ENCODE measurements around the gene WNT3A. TPM values are rescaled to one million over a fixed set of nuclear protein-coding genes. Genes with fewer than 3 reads are reported as not detected.

Gene WNT3A
- total and polyA plus RNA-seq, 9 donors: not detected

GRCh38 chr1:228013935-228014930, 7.4 kb downstream of the WNT3A start:
- DNase-seq: peak in 3 of 5 donors; percentile 14 to 43 (median 23)
- no peak overlapping the region for H3K4me3 ChIP-seq
- intact Hi-C loops (cut with DNase I): no loop called here
- 61 to 72% (median 65%) methylated on average over 20 to 21 of the region's 21 CpGs for whole genome bisulfite sequencing, 3 donors
- TF ChIP-seq POLR2A (IDR thresholded peaks at IDR 0.05): no peak
- no peak for TF ChIP-seq CTCF (IDR thresholded peaks at IDR 0.05)
- no peak for TF ChIP-seq EP300 (IDR thresholded peaks at IDR 0.05)
- H3K4me1 ChIP-seq (ENCODE audit: insufficient read depth): no peaks in the 10 kb centered on the region
- no peaks in the 10 kb centered on the region for H3K36me3 ChIP-seq
- H3K9me3 ChIP-seq: no peaks in the 10 kb centered on the region
- H3K27ac ChIP-seq: no peak overlapping the region
- no peaks in the 10 kb centered on the region for H3K27me3 ChIP-seq

- WGBS, 3 donors: 65 to 77% (median 71%) methylated on average over 17 to 21 of the region's 21 CpGs
- H3K27me3 ChIP-seq: no peaks in the 10 kb centered on the region
- TF ChIP-seq CTCF (IDR thresholded peaks at IDR 0.05) (no peak), POLR2A (IDR thresholded peaks at IDR 0.05) (no peak), EP300 (IDR thresholded peaks at IDR 0.05) (no peak)
- no peak overlapping the region for H3K4me3 ChIP-seq
- H3K27ac ChIP-seq: no peak overlapping the region
- DNase-seq: peak in 2 of 5 donors; percentile 7 to 8
- no peaks in the 10 kb centered on the region for H3K36me3 ChIP-seq
- intact Hi-C loops (cut with DNase I): no loop called here
- no peaks in the 10 kb centered on the region for H3K9me3 ChIP-seq
- H3K4me1 ChIP-seq (ENCODE audit: insufficient read depth): no peaks in the 10 kb centered on the region
These were observed 8.7 kb downstream of the WNT3A start for GRCh38 chr1:228015276-228016180.

DNA sequence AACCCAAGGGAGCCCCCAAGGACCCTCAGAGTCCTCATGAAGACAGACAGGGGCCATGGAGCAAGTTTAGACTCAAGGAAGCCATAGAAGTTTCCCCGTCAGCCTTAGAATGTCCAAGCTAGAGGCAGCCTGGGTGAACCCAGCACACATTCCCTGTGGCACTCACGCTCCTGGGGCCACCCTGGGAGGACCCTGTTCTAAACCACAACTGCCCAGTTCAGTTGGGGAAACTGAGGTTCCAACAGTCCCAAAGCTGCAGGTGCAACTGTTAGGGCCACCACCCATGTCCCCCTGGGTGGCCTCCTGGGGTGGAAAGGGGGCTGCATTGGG, 9.3 kb downstream of the WNT3A start:
- H3K4me1 ChIP-seq (ENCODE audit: insufficient read depth): no peaks in the 10 kb centered on the region
- H3K9me3 ChIP-seq: no peaks in the 10 kb centered on the region
- DNase-seq: peak in 3 of 5 donors; percentile 3 to 10 (median 4)
- TF ChIP-seq CTCF (IDR thresholded peaks at IDR 0.05) (no peak), EP300 (IDR thresholded peaks at IDR 0.05) (no peak), POLR2A (IDR thresholded peaks at IDR 0.05) (no peak)
- 83 to 92% (median 83%) methylated on average over 2 of the region's 2 CpGs for WGBS, 3 donors
- no peak overlapping the region for H3K4me3 ChIP-seq
- no peaks in the 10 kb centered on the region for H3K36me3 ChIP-seq
- H3K27me3 ChIP-seq: no peaks in the 10 kb centered on the region
- intact Hi-C loops (cut with DNase I): no loop called here
- no peak overlapping the region for H3K27ac ChIP-seq

- H3K36me3 ChIP-seq: no peaks in the 10 kb centered on the region
- peak in 3 of 5 donors; percentile 1 to 8 (median 4) for DNase-seq
These were observed 10.0 kb downstream of the WNT3A start for GRCh38 chr1:228016653-228017355.

More at GRCh38 chr1:228016653-228017355, 10.0 kb downstream of the WNT3A start:
- H3K4me3 ChIP-seq: no peak overlapping the region
- no peak for TF ChIP-seq CTCF (IDR thresholded peaks at IDR 0.05)
- TF ChIP-seq POLR2A (IDR thresholded peaks at IDR 0.05): no peak
- no peak for TF ChIP-seq EP300 (IDR thresholded peaks at IDR 0.05)
- H3K9me3 ChIP-seq: no peaks in the 10 kb centered on the region
- H3K4me1 ChIP-seq (ENCODE audit: insufficient read depth): no peaks in the 10 kb centered on the region
- WGBS, 3 donors: 69 to 75% (median 73%) methylated on average over 12 of the region's 12 CpGs
- H3K27me3 ChIP-seq: no peaks in the 10 kb centered on the region
- intact Hi-C loops (cut with DNase I): no loop called here
- no peak overlapping the region for H3K27ac ChIP-seq
